GM19395 (cell line): Measurements from ENCODE around the gene SETD4.
"Not testable (repeated sequence)": the region's sequence is repeated elsewhere in the genome, so short reads cannot be mapped to it uniquely, and the experiment has no call there.

Experiments used
- ATAC-seq: cut with Tn5 transposase; IDR thresholded peaks from one replicate; pipeline ENCODE4 v1.9.1; 2021; ENCODE audit warnings: mild to moderate bottlenecking, moderate library complexity; ENCODE audit not compliant: unreplicated experiment

The SETD4 gene

GRCh38 chr21:36060159-36060921 is at the start of gene SETD4:
TSS of gene SETD4 (minus strand) at chr21:36060526. CDS start at chr21:36058888, 1,638 bp downstream.
- ATAC-seq = peak; percentile 89

GRCh38 chr21:36109868-36110267 is 49.5 kb upstream of the SETD4 start:
- no peak for ATAC-seq

GRCh38 chr21:36105327-36105842 is 45.1 kb upstream of the SETD4 start:
- no peak for ATAC-seq

GRCh38 chr21:36104317-36105300 is 44.3 kb upstream of the SETD4 start:
- no peak for ATAC-seq

- no peak for ATAC-seq
Observed at GRCh38 chr21:36103434-36103833, 43.1 kb upstream of the SETD4 start.

- no peak for ATAC-seq
Observed at GRCh38 chr21:36100971-36101641, 40.8 kb upstream of the SETD4 start.

- not testable (repeated sequence) for ATAC-seq
Observed at GRCh38 chr21:36099695-36100211, 39.4 kb upstream of the SETD4 start.

GRCh38 chr21:36099000-36099399 is 38.7 kb upstream of the SETD4 start:
- no peak for ATAC-seq

- ATAC-seq = no peak
Observed at GRCh38 chr21:36098182-36098532, 37.8 kb upstream of the SETD4 start.

GRCh38 chr21:36097427-36098181 is 37.3 kb upstream of the SETD4 start:
- peak; percentile 74 for ATAC-seq

GRCh38 chr21:36096398-36097290 is 36.3 kb upstream of the SETD4 start:
- no peak for ATAC-seq

GRCh38 chr21:36093512-36093911 is 33.2 kb upstream of the SETD4 start:
- ATAC-seq = no peak

- no peak for ATAC-seq
Observed at GRCh38 chr21:36092681-36093080, 32.4 kb upstream of the SETD4 start.

GRCh38 chr21:36089946-36090345 is 29.6 kb upstream of the SETD4 start:
- ATAC-seq = no peak

GRCh38 chr21:36087362-36088138 is 27.2 kb upstream of the SETD4 start:
- no peak for ATAC-seq

GRCh38 chr21:36082237-36082664 is 21.9 kb upstream of the SETD4 start:
- ATAC-seq = no peak

- ATAC-seq = no peak
Observed at GRCh38 chr21:36080386-36080785, 20.1 kb upstream of the SETD4 start.

GRCh38 chr21:36079671-36080070 is 19.3 kb upstream of the SETD4 start:
- ATAC-seq = no peak
